ENCODE results near the gene MED27.

The MED27 gene

GRCh38 chr9:131995382-131995781, 84.3 kb downstream of the MED27 start:
- no peak for DNase-seq (ENCODE audit: low read depth)

DNA sequence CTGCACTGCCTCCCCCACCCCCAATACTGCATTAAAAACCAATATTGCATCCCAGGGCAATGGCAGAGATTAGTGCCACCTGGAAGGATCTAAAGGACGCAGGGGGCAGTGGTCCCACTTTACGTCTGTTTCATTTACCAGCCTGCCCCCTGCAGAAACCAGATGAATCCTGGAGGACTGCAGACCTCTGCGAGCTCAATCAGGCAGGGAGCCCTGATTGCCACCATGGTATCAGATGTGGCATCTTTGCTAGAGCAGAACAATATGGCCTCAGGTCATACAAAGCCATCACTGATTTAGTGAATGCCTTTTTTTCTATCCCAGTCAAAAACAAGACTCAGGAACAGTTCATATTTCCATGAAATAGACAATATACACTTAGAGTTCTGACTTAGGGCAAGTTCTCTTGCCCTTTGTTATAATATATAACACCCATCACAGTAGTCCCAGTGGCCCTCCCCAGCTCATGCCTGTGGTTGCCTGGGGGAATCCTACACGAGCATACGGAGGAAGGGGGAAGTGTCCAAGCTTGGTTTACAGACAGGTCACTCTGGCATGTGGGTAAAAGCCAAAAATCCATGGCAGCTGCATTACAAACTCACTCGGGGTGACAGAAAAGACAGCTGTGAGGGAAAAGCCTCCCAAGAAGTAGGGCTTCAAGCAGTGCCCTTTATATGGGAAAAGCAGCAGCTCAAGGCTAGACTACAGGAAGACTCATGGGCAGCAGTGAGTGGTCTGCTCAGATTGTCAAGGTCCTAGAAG, 85.1 kb downstream of the MED27 start:
- no peak for DNase-seq (ENCODE audit: low read depth)

GRCh38 chr9:131992906-131993657, 86.6 kb downstream of the MED27 start:
- no peak for DNase-seq (ENCODE audit: low read depth)

GRCh38 chr9:131987232-131987631, 92.4 kb downstream of the MED27 start:
- no peak for DNase-seq (ENCODE audit: low read depth)

- DNase-seq (ENCODE audit: low read depth), result no peak
These were observed 93.1 kb downstream of the MED27 start for GRCh38 chr9:131986576-131986975.

GRCh38 chr9:131986089-131986488, 93.6 kb downstream of the MED27 start:
- no peak for DNase-seq (ENCODE audit: low read depth)

DNA sequence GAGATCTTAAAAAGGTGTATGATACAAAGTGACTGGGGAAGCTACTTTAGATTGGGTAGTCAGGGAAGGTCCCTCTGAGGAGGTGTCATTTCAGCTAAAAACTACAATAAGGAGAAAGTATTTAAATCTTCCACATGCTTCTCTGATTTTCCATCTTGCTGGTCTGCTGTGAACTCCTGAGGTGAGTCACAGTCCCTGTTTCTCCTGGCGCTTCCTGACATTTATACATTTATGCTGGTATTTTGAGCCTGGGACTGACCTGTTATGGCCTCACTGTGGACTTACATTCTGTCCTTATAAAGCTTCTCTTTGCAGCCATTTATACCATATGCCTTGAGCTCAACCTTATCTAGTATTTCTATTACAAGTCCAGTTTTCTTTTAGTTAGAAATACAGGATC, 95.1 kb downstream of the MED27 start:
- no peak for DNase-seq (ENCODE audit: low read depth)

DNA sequence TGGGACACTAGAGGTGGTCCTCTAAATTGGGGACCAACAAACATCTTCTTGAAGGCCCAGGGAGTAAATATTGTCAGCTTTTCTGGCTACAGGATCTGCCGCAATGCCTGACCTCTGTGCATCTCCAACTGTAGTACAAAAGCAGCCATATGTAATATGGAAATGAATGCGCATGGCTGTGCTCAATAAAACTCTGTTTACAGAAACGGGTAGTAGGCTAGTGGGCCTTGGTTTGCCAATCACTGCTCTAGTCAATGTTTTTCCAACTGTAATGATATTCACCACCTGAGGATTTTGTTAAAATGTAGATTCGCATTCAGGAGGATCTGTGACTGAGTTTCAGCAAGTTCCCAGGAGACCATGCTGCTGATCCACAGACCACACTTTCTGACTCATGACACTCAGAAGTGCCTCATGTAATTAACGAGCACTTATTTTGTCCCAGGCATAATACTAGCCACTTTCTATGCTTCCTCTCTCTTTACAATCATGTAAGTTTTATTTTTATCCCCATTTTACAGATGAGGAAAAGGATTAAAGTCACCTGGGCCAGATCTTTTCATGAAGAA, 96.9 kb downstream of the MED27 start:
- DNase-seq (ENCODE audit: low read depth), result no peak

DNA sequence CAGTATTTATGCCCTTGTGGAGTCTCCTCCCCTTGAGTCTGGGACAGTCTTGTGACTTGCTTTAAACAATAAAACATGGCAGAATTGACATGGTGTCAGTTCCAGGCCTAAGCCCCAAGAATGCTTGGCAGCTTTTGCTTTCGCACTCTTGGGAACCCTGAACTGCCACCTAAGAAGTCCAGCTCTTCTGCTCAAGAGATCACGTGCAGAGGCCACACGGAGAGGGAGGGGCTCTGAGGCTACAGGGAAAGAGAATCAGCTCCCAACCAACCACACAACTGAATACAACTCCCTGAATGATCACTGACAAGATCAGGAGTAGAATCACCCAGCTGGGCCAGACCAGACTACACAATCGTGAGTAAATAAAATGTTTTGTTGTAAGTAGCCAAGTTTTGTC, 97.6 kb downstream of the MED27 start:
- DNase-seq (ENCODE audit: low read depth), result no peak

- DNase-seq (ENCODE audit: low read depth), result no peak
These were observed 98.4 kb downstream of the MED27 start for GRCh38 chr9:131981116-131981776.

GRCh38 chr9:131980267-131981016, 99.2 kb downstream of the MED27 start:
- no peak for DNase-seq (ENCODE audit: low read depth)

GRCh38 chr9:131977109-131977838, 102.4 kb downstream of the MED27 start:
- no peak for DNase-seq (ENCODE audit: low read depth)

DNA sequence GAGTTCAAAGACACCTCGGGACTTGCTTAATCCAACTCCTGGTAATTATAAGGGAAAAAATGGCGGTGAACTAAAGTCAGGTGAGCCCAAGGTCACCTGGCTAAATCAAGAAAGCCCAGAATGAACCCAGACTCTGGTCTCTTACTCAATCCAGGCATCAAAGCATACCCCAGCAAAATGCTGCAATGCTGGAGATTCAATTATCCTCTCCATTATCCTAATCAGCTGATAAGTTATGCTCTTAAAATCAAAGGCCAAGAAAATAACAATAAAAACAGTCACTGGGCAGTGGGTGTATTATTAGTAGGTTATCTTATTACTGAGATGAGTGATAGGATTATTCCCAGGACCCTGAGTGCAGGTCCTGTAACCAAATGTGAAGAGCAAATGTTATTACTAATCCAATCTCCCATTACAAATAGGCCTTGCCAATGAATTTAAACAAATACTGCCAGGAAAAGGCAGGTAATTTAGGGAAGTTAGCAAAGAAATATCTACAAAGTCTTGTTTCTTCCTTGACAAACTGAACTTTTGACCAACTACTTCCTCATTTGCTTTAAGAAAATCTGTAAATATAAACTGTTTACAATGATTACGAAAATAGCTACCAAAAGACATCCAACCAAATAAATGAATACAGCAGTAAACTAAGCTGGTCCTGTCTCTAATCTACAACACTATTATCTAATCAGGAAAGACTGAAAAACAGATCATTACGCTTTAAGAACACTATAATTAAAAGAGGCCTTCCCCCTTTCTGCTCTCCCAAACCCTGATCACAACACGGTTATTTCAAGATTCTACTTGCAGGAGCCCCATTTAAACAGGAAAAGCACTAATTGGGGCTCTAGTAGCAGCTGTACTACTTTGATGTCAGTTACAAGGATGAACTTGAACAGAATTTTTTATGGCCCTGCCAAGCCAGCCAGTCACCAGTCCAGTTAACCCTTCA, 103.2 kb downstream of the MED27 start:
- DNase-seq (ENCODE audit: low read depth), result no peak

- DNase-seq (ENCODE audit: low read depth), result no peak
These were observed 106.8 kb downstream of the MED27 start for GRCh38 chr9:131972889-131973288.

- no peak for DNase-seq (ENCODE audit: low read depth)
These were observed 108.1 kb downstream of the MED27 start for GRCh38 chr9:131971482-131972074.

DNA sequence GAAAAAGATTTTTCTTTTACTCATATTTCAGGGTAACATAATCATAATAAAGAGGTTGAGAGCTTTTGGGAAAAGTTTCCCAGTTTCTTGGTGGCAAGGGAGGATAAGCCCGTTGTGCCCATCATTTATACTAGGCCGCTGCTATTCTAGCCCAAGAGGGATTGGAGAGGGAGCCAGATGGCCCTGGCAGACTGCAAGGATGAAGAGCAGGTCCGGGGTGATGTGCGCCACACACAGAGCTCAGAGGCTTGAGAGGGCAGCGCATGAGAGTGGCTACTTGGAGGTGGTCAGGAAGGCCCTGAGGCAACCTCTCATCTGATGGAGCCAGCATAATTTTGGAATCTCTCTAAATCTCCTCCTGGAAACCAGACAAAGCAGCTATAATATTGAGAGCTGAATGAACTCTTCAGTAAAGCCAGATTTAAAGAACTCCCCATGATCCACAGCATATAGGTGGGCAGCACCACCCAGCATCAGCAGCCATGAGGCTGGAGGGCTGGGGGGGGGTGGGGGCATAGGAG, 110.1 kb downstream of the MED27 start:
- no peak for DNase-seq (ENCODE audit: low read depth)

DNA sequence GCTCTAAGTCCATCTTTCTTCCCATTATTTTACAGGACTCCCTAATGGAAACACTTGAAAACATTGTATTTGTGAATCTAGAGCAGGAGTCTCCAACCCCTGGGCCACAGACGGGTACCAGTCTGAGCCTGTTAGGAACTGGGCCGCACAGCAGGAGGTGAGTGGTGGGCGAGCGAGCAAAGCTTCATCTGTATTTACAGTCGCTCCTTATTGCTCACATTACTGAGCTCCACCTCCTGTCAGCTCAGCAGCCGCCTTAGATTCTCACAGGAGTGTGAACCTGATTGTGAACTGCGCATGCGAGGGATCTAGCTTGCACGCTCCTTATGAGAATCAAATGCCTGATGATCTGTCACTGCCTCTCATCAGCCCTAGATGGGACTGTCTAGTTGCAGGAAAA, 111.0 kb downstream of the MED27 start:
- no peak for DNase-seq (ENCODE audit: low read depth)

GRCh38 chr9:131965841-131966240, 113.8 kb downstream of the MED27 start:
- DNase-seq (ENCODE audit: low read depth), result no peak

- no peak for DNase-seq (ENCODE audit: low read depth)
These were observed 114.6 kb downstream of the MED27 start for GRCh38 chr9:131965103-131965502.
